Suppressor macrophage treated with lipopolysaccharide for 4 hours (primary cell): Measurements from ENCODE around the gene FAM110D.

Source experiments
- DNase-seq: peaks from one replicate; pipeline ENCODE4 v3.0.0-alpha.2; 2020

Gene FAM110D

DNA sequence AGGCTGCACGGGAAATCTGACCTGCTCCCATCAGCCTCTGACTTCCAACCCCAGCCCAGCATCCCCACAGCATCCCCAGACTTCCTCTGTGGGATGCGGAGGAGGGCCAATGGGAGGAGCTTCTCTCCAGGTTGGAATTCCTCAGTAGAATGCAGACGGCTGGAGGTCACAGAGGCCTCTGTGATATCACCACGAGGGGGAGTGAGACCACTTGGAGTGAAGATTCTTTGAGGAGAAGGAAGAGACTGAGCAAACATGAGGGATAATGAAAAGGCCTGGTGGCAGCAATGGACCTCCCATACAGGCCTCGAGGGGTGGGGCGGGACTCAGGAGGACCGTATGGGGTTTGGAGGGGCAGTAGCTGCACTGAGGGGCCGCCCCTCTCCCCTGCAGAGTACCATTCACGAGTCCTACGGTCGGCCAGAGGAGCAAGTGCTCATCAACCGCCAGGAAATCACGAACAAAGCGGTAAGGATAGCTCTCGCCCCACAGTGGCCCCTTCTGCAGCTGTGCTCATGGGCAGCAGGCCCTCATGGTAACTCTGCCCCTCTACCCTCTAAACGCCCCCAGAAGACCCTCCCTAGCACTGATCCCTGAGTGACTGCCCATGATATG is 31.6 kb downstream of the FAM110D start, which contains the start of gene CATSPER4:
Gene CATSPER4, plus strand, starts transcription at position 230 of the 615 bp plus-strand sequence. Its CDS starts 26 bp downstream, at position 256.
- DNase-seq: no peak

DNA sequence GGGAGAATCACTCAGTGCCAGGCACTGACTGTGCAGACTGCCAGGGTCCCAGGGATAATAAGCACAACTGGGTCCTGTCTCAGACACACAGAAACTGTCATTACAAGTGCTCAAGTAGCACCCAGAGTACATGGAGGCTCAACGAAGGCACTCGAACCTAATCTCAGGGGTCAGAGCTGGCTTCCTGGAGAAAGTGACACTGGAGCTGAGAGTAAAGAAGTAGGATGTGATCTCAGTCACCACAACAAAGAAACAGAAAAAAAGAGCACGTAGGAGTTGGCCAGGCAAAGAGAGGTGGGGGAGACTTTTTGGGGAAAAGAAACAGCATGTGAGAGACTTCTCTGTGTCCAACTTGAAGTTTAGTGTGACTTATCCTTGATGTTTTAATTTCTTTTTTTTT is 32.9 kb downstream of the FAM110D start:
- no peak for DNase-seq

DNA sequence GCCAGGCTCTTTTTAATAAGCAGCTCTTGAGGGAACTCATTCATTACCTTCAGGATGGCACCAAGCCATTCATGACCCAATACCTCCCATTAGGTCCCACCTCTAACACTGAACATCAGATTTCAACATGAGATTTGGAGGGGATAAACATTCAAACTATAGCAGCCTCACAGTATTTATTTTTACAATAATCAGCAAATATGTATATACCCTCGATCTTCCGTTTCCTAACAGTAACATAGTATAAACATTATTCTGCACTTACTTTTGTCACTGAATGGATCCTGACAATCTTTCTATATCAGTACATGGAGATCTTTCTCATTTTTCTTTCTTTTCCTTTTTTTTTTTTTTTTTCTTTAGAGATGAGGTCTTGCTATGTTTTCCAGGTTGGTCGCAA is 36.9 kb downstream of the FAM110D start:
- no peak for DNase-seq

DNA sequence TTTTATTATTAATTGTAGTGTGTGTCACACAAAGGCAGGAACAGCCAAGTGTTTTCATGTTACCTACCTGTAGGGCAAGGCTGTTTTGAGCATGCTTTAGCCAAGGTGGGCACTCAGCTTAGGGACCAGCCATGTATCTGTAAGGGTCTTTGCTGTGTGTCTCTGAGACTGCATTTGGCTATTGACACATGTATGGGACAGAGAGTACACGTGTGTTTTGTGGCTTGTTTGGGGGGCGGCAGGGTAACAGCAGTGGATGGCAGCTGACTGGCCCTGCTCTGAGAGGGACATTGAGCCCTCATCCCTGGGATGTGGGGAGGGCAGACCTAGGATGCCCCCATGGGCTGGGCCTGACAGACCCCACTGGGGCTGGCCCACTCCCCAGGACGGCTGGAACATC is 38.4 kb downstream of the FAM110D start:
- DNase-seq: no peak

DNA sequence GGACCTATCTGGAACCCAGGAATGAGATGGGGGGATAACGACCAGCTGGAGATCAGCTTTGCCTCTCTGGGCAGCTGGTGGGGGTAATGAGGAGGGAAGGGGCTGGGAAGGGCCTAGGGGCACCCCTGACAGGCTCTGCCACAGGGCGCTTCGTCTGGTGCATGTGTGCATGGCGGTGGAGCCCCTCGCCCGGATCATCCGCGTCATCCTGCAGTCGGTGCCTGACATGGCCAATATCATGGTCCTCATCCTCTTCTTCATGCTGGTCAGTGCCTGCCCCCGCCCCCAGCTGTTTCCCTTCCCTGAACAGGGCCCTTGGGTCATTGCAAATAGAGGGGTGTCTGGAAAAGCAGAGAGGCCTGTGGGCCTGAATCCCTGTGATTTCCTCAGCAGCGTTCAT is 38.9 kb downstream of the FAM110D start:
- no peak for DNase-seq

DNA sequence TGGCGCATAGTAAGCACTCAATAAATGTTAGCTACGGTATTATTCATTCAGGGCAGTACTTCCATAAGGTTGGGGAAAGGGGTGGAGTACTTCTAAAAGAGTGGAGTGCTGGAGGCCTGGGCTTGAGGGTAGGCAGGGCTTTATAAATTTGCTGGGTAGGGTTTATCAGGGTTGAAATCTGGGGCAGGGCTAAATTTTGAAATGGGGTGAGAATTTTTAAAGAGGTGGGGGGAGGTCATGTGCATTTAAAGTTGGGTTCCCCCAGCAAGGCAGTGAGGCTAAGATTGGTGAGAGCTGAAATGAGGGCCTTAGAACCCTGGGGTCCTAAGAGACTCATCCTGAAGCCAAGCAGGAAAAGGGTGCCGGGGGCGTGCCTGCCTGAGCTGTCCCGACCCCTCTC is 41.5 kb downstream of the FAM110D start:
- DNase-seq: no peak

DNA sequence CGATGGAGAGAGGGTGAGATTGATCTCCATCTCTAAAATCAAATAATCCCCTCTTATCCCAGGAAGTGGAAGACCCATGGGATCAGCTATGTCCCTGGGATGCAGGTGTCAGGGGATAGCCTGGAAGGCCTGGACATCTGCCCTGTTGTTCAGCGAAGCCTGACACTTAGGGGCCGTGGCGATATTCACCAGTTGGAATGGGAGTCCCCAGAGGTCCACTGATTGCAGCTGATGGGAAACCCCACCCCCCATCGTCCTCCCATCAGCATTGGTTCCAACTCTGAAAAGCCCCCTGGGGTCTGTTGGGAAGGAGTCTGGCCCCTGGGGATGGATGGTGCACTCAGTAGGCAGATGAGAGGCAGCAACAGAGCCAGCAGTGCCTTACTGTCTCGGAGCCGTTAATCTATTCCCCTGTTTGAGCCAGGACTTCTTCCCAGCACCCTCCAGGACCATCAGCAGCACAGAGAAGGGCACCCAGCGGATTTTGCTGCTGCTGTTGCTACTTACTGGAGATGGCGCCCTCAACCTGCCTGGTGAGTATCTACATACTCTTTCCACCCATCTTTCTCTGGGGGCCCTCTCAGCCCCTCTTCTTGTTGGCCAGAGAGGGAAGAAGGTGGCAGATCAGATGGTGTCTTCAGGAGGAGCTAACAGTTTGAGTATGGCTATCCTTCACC is 44.9 kb downstream of the FAM110D start:
- DNase-seq: no peak

DNA sequence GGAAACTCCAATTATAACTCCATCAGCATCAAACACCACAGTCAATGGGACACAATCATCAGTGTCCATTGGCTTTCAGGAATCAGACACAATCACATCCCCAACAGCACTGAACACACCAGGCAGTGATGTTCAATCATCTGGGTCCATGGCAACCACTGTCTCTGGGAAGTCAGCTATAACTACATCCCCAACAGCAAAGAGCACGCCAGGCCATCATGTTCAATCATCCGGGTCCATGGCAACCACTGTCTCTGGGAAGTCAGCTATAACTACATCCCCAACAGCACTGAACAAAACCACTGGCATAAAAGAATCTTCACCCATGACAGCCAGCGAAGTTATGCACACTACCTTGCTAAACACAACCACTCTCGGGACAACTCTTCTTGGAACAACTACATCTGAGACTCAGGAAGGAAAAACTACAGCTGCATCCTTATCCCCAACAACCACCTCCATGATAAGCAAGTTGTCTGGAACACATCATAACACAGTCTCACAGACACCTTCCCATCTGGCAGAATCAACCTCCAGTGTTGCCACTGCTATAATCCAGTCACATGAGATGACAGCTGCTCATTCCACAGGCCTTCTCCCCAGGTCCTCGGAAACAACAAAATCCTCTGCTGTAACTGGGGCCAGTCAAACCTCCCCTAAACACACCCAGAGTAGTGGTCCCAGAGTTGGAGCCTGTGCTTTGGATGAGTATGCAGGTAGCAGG is 51.4 kb downstream of the FAM110D start:
- no peak for DNase-seq

DNA sequence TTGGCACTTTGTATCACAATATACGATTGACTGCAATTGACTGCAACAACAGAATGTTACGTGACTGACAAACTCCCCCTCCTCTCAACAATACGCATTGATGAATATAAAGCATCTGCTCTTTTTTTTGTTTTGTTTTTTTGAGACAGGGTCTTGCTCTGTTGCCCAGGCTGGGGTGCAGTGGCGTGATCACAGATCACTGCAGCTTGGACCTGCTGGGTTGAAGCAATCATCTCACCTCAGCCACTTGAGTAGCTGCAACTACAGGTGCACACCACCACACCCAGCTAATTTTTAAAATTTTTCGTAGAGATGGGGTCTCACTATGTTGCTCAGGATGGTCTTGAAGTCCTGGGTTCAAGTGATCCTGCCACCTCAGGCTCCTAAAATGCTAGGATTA is 53.8 kb downstream of the FAM110D start:
- no peak for DNase-seq

DNA sequence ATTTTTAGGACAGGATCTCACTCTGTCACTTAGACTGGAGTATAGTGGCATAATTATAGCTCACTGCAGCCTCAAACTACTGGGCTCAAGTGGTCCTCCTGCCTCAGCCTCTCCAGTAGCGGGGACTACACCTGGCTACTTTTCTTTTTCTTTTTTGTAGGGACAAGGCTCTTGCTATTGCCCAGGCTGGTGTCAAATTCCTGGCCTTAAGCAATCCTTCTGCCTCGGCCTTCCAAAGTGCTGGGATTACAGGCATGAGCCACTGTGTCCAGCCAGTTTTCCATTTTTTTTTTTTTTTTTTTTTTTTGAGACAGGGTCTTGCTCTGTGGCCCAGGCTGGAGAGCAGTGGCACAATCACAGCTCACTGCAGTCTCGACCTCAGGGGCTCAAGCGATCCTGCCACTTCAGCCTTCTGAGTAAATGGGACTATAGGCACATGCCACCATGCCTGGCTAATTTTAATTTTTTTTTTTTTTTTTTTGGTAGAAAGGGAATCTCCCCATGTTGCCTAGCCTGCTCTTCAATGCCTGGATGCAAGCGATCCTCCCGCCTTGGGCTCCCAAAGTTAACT is 54.5 kb downstream of the FAM110D start:
- DNase-seq: no peak
